ENCODE measurements around the gene OTUD5.

GRCh38 chrX:48974574-48974973, 17.2 kb upstream of the OTUD5 start:
- TF ChIP-seq CTCF (conservative IDR thresholded peaks at IDR 0.05; ENCODE audit: low read depth, low read length) (no peak), EZH2 (IDR thresholded peaks at IDR 0.05; ENCODE audit: low read length, unreplicated experiment) (no peak), EZH2phosphoT487 (IDR thresholded peaks at IDR 0.05; ENCODE audit: borderline replicate concordance, low read length) (no peak)

All from PC-3 (cell line).